ENCODE measurements around the gene TOM1L2. TPM values are rescaled to one million over a fixed set of nuclear protein-coding genes. Genes with fewer than 3 reads are reported as not detected.
"Not testable (repeated sequence)": the region's sequence is repeated elsewhere in the genome, so short reads cannot be mapped to it uniquely, and the experiment has no call there.

The TOM1L2 gene
- total RNA-seq, 1 donor from 2014 or later = 13.4 TPM

- Mint-ChIP-seq H3K27ac (peak overlapping the region; percentile 99), H3K9me3 (peaks cover 4% of the 10 kb centered on the region), H3K4me3 (ENCODE audit: low read depth) (peak overlapping the region; percentile 86), H3K36me3 (ENCODE audit: low read depth) (peaks cover 16% of the 10 kb centered on the region), H3K4me1 (ENCODE audit: low read depth) (peaks cover 52% of the 10 kb centered on the region), H3K27me3 (ENCODE audit: low read depth) (no peaks in the 10 kb centered on the region)
- no peak for DNase-seq (ENCODE audit: low spot score)
- intact Hi-C loops (cut with micrococcal nuclease) = loop anchor here (5.0 kb wide), 2 partner anchors 78 to 107 kb away; partner anchors contain the start of genes ATPAF2 and GID4
Measured at GRCh38 chr17:17959520-17960361, 12.5 kb downstream of the TOM1L2 start.

GRCh38 chr17:17958982-17959381, 13.2 kb downstream of the TOM1L2 start:
- H3K36me3 Mint-ChIP-seq (ENCODE audit: low read depth) = peaks cover 16% of the 10 kb centered on the region

GRCh38 chr17:17957584-17957916, 14.7 kb downstream of the TOM1L2 start:
- intact Hi-C loops (cut with micrococcal nuclease) = loop anchor here (5.0 kb wide), 1 partner anchor 80 kb away; the partner anchor contains the start of genes ATPAF2 and GID4

More at GRCh38 chr17:17958982-17959381, 13.2 kb downstream of the TOM1L2 start:
- H3K4me3 Mint-ChIP-seq (ENCODE audit: low read depth) = peak overlapping the region; percentile 86
- peaks cover 4% of the 10 kb centered on the region for H3K9me3 Mint-ChIP-seq
- peak overlapping the region; percentile 99 for H3K27ac Mint-ChIP-seq
- intact Hi-C loops (cut with micrococcal nuclease) = loop anchor here (1.0 to 5.0 kb wide), 2 partner anchors 13 to 78 kb away; partner anchors contain the start of genes ATPAF2, DRC3, GID4 and TOM1L2
- peaks cover 53% of the 10 kb centered on the region for H3K4me1 Mint-ChIP-seq (ENCODE audit: low read depth)
- DNase-seq (ENCODE audit: low spot score) = no peak
- no peaks in the 10 kb centered on the region for H3K27me3 Mint-ChIP-seq (ENCODE audit: low read depth)

GRCh38 chr17:17955790-17956341, 16.3 kb downstream of the TOM1L2 start:
- H3K27ac Mint-ChIP-seq; H3K4me3 Mint-ChIP-seq (ENCODE audit: low read depth); H3K9me3 Mint-ChIP-seq; DNase-seq (ENCODE audit: low spot score); H3K27me3 Mint-ChIP-seq (ENCODE audit: low read depth): not testable (repeated sequence)
- Mint-ChIP-seq H3K36me3 (ENCODE audit: low read depth) (peaks cover 13% of the 10 kb centered on the region), H3K4me1 (ENCODE audit: low read depth) (peaks cover 50% of the 10 kb centered on the region)
- intact Hi-C loops (cut with micrococcal nuclease) = loop anchor here (5.0 kb wide), 1 partner anchor 81 kb away; the partner anchor contains the start of genes ATPAF2 and GID4

More at GRCh38 chr17:17957584-17957916, 14.7 kb downstream of the TOM1L2 start:
- Mint-ChIP-seq H3K27ac (peak overlapping the region; percentile 99), H3K4me1 (ENCODE audit: low read depth) (peaks cover 54% of the 10 kb centered on the region), H3K9me3 (peaks cover 4% of the 10 kb centered on the region), H3K27me3 (ENCODE audit: low read depth) (no peaks in the 10 kb centered on the region), H3K4me3 (ENCODE audit: low read depth) (no peak overlapping the region), H3K36me3 (ENCODE audit: low read depth) (peaks cover 13% of the 10 kb centered on the region)
- no peak for DNase-seq (ENCODE audit: low spot score)

GRCh38 chr17:17954079-17954478, 18.1 kb downstream of the TOM1L2 start:
- peaks cover 4% of the 10 kb centered on the region for H3K9me3 Mint-ChIP-seq
- H3K4me1 Mint-ChIP-seq (ENCODE audit: low read depth) = peaks cover 32% of the 10 kb centered on the region
- H3K27ac Mint-ChIP-seq = peak overlapping the region; percentile 55
- DNase-seq (ENCODE audit: low spot score) = no peak
- H3K27me3 Mint-ChIP-seq (ENCODE audit: low read depth) = no peaks in the 10 kb centered on the region
- intact Hi-C loops (cut with micrococcal nuclease) = no loop called here
- peaks cover 13% of the 10 kb centered on the region for H3K36me3 Mint-ChIP-seq (ENCODE audit: low read depth)
- no peak overlapping the region for H3K4me3 Mint-ChIP-seq (ENCODE audit: low read depth)

- Mint-ChIP-seq H3K4me1 (ENCODE audit: low read depth) (peaks cover 18% of the 10 kb centered on the region), H3K9me3 (peaks cover 4% of the 10 kb centered on the region), H3K27ac (no peak overlapping the region), H3K36me3 (ENCODE audit: low read depth) (peaks cover 13% of the 10 kb centered on the region), H3K27me3 (ENCODE audit: low read depth) (no peaks in the 10 kb centered on the region), H3K4me3 (ENCODE audit: low read depth) (no peak overlapping the region)
- DNase-seq (ENCODE audit: low spot score) = no peak
- intact Hi-C loops (cut with micrococcal nuclease) = no loop called here
Measured at GRCh38 chr17:17952691-17953090, 19.5 kb downstream of the TOM1L2 start.

GRCh38 chr17:17951524-17951923, 20.7 kb downstream of the TOM1L2 start:
- DNase-seq (ENCODE audit: low spot score) = no peak
- peaks cover 13% of the 10 kb centered on the region for H3K36me3 Mint-ChIP-seq (ENCODE audit: low read depth)
- no peak overlapping the region for H3K4me3 Mint-ChIP-seq (ENCODE audit: low read depth)
- peaks cover 4% of the 10 kb centered on the region for H3K9me3 Mint-ChIP-seq
- intact Hi-C loops (cut with micrococcal nuclease) = no loop called here
- H3K4me1 Mint-ChIP-seq (ENCODE audit: low read depth) = peaks cover 14% of the 10 kb centered on the region
- no peak overlapping the region for H3K27ac Mint-ChIP-seq
- no peaks in the 10 kb centered on the region for H3K27me3 Mint-ChIP-seq (ENCODE audit: low read depth)

- DNase-seq (ENCODE audit: low spot score) = no peak
- Mint-ChIP-seq H3K4me1 (ENCODE audit: low read depth) (peaks cover 11% of the 10 kb centered on the region), H3K9me3 (no peaks in the 10 kb centered on the region), H3K4me3 (ENCODE audit: low read depth) (no peak overlapping the region), H3K36me3 (ENCODE audit: low read depth) (peaks cover 10% of the 10 kb centered on the region), H3K27ac (no peak overlapping the region), H3K27me3 (ENCODE audit: low read depth) (no peaks in the 10 kb centered on the region)
- intact Hi-C loops (cut with micrococcal nuclease) = no loop called here
Measured at GRCh38 chr17:17950806-17951205, 21.4 kb downstream of the TOM1L2 start.

GRCh38 chr17:17950347-17950746, 21.9 kb downstream of the TOM1L2 start:
- Mint-ChIP-seq H3K9me3 (no peaks in the 10 kb centered on the region), H3K27ac (no peak overlapping the region), H3K4me3 (ENCODE audit: low read depth) (no peak overlapping the region), H3K4me1 (ENCODE audit: low read depth) (peaks cover 9% of the 10 kb centered on the region), H3K27me3 (ENCODE audit: low read depth) (no peaks in the 10 kb centered on the region), H3K36me3 (ENCODE audit: low read depth) (peaks cover 5% of the 10 kb centered on the region)
- no peak for DNase-seq (ENCODE audit: low spot score)
- intact Hi-C loops (cut with micrococcal nuclease) = no loop called here

GRCh38 chr17:17947966-17948365, 24.2 kb downstream of the TOM1L2 start:
- Mint-ChIP-seq H3K36me3 (ENCODE audit: low read depth) (no peaks in the 10 kb centered on the region), H3K27me3 (ENCODE audit: low read depth) (no peaks in the 10 kb centered on the region), H3K4me1 (ENCODE audit: low read depth) (peaks cover 10% of the 10 kb centered on the region), H3K4me3 (ENCODE audit: low read depth) (no peak overlapping the region), H3K27ac (no peak overlapping the region), H3K9me3 (no peaks in the 10 kb centered on the region)
- DNase-seq (ENCODE audit: low spot score) = no peak
- intact Hi-C loops (cut with micrococcal nuclease) = no loop called here

- DNase-seq (ENCODE audit: low spot score) = no peak
- Mint-ChIP-seq H3K4me1 (ENCODE audit: low read depth) (peaks cover 10% of the 10 kb centered on the region), H3K36me3 (ENCODE audit: low read depth) (no peaks in the 10 kb centered on the region)
Measured at GRCh38 chr17:17947309-17947708, 24.9 kb downstream of the TOM1L2 start.

GRCh38 chr17:17946093-17946492, 26.1 kb downstream of the TOM1L2 start:
- Mint-ChIP-seq H3K4me1 (ENCODE audit: low read depth) (peaks cover 10% of the 10 kb centered on the region), H3K36me3 (ENCODE audit: low read depth) (no peaks in the 10 kb centered on the region), H3K4me3 (ENCODE audit: low read depth) (no peak overlapping the region), H3K27me3 (ENCODE audit: low read depth) (no peaks in the 10 kb centered on the region), H3K9me3 (no peaks in the 10 kb centered on the region), H3K27ac (no peak overlapping the region)
- DNase-seq (ENCODE audit: low spot score) = no peak
- intact Hi-C loops (cut with micrococcal nuclease) = no loop called here

More at GRCh38 chr17:17947309-17947708, 24.9 kb downstream of the TOM1L2 start:
- Mint-ChIP-seq H3K27ac (no peak overlapping the region), H3K4me3 (ENCODE audit: low read depth) (no peak overlapping the region), H3K9me3 (no peaks in the 10 kb centered on the region), H3K27me3 (ENCODE audit: low read depth) (no peaks in the 10 kb centered on the region)
- intact Hi-C loops (cut with micrococcal nuclease) = no loop called here

- no peaks in the 10 kb centered on the region for H3K27me3 Mint-ChIP-seq (ENCODE audit: low read depth)
- H3K36me3 Mint-ChIP-seq (ENCODE audit: low read depth) = no peaks in the 10 kb centered on the region
- intact Hi-C loops (cut with micrococcal nuclease) = no loop called here
Measured at GRCh38 chr17:17944743-17945142, 27.5 kb downstream of the TOM1L2 start.

More at GRCh38 chr17:17944743-17945142, 27.5 kb downstream of the TOM1L2 start:
- Mint-ChIP-seq H3K4me1 (ENCODE audit: low read depth) (peaks cover 10% of the 10 kb centered on the region), H3K9me3 (no peaks in the 10 kb centered on the region), H3K27ac (no peak overlapping the region), H3K4me3 (ENCODE audit: low read depth) (no peak overlapping the region)
- no peak for DNase-seq (ENCODE audit: low spot score)
